ENCODE measurements around the gene KIF13A. TPM values are rescaled to one million over a fixed set of nuclear protein-coding genes. Genes with fewer than 3 reads are reported as not detected.

KIF13A gene
- total RNA-seq, 4 donors from 2014 or later: 39.6 to 51.6 (median 43.2) TPM

- no peaks in the 10 kb centered on the region for H3K27me3 ChIP-seq
- DNase-seq: no peak
- no peaks in the 10 kb centered on the region for H3K9me3 ChIP-seq
- H3K4me1 ChIP-seq: peaks cover 0 to 12% (median 0%) of the 10 kb centered on the region in 4 donors
- no peak overlapping the region for H3K4me3 ChIP-seq
- H3K36me3 ChIP-seq: no peaks in the 10 kb centered on the region
- no peak overlapping the region for H3K27ac ChIP-seq
- no peak for TF ChIP-seq POLR2A (IDR thresholded peaks at IDR 0.05)
- TF ChIP-seq CTCF (IDR thresholded peaks at IDR 0.05): no peak
Observed at GRCh38 chr6:17905611-17906592, 81.5 kb downstream of the KIF13A start.

- no peak overlapping the region for H3K27ac ChIP-seq
- DNase-seq: no peak
- no peak overlapping the region for H3K4me3 ChIP-seq
- peaks cover 0 to 12% (median 0%) of the 10 kb centered on the region in 4 donors for H3K4me1 ChIP-seq
- H3K9me3 ChIP-seq: no peaks in the 10 kb centered on the region
- TF ChIP-seq POLR2A (IDR thresholded peaks at IDR 0.05) (no peak), CTCF (IDR thresholded peaks at IDR 0.05) (no peak)
- no peaks in the 10 kb centered on the region for H3K27me3 ChIP-seq
- no peaks in the 10 kb centered on the region for H3K36me3 ChIP-seq
Observed at GRCh38 chr6:17904491-17905120, 82.8 kb downstream of the KIF13A start.

GRCh38 chr6:17902974-17903373, 84.5 kb downstream of the KIF13A start:
- DNase-seq: no peak
- Histone ChIP-seq H3K4me1 (peaks cover 0 to 10% (median 0%) of the 10 kb centered on the region in 4 donors), H3K4me3 (no peak overlapping the region), H3K9me3 (no peaks in the 10 kb centered on the region), H3K27me3 (no peaks in the 10 kb centered on the region), H3K36me3 (no peaks in the 10 kb centered on the region), H3K27ac (no peak overlapping the region)
- TF ChIP-seq CTCF (IDR thresholded peaks at IDR 0.05) (no peak), POLR2A (IDR thresholded peaks at IDR 0.05) (no peak)

- DNase-seq: no peak
- Histone ChIP-seq H3K27me3 (no peaks in the 10 kb centered on the region), H3K4me3 (no peak overlapping the region), H3K4me1 (no peaks in the 10 kb centered on the region), H3K27ac (no peak overlapping the region), H3K9me3 (no peaks in the 10 kb centered on the region), H3K36me3 (peaks cover 0 to 13% (median 0%) of the 10 kb centered on the region in 3 donors)
- TF ChIP-seq CTCF (IDR thresholded peaks at IDR 0.05) (no peak), POLR2A (IDR thresholded peaks at IDR 0.05) (no peak)
Observed at GRCh38 chr6:17901493-17901892, 85.9 kb downstream of the KIF13A start.

- H3K4me3 ChIP-seq: no peak overlapping the region
- DNase-seq: no peak
- no peak overlapping the region for H3K27ac ChIP-seq
- no peaks in the 10 kb centered on the region for H3K4me1 ChIP-seq
- H3K9me3 ChIP-seq: peaks cover 0 to 7% (median 0%) of the 10 kb centered on the region in 4 donors
- no peaks in the 10 kb centered on the region for H3K27me3 ChIP-seq
- TF ChIP-seq POLR2A (IDR thresholded peaks at IDR 0.05): no peak
- TF ChIP-seq CTCF (IDR thresholded peaks at IDR 0.05): no peak
- peaks cover 0 to 22% (median 0%) of the 10 kb centered on the region in 3 donors for H3K36me3 ChIP-seq
Observed at GRCh38 chr6:17900011-17900410, 87.4 kb downstream of the KIF13A start.

All from Peyer's patch (tissue), 4 donors.